NB4 (cell line): Measurements from ENCODE around the gene PWWP2A.

Experiments used
- DNase-seq: peaks from one replicate; pipeline ENCODE4 v3.0.0; 2010; ENCODE audit warnings: low read depth
- H3K4me3 ChIP-seq: one replicate; pipeline ENCODE4 v1.5.1; 2011; ENCODE audit warnings: mild to moderate bottlenecking, low read depth, low read length, moderate library complexity
- CTCF ChIP-seq: IDR thresholded peaks from one replicate; pipeline ENCODE4 v1.5.1; 2012; ENCODE audit warnings: low read depth, low read length
- MAX ChIP-seq: IDR thresholded peaks from 2 replicates; pipeline ENCODE4 v1.6.1; 2011; ENCODE audit warnings: low read depth, low read length
- MYC ChIP-seq: IDR thresholded peaks from 2 replicates; pipeline ENCODE4 v1.6.1; 2011; ENCODE audit warnings: low read depth, low read length
- POLR2A ChIP-seq: IDR thresholded peaks from 2 replicates; pipeline ENCODE4 v1.6.1; 2011; ENCODE audit warnings: mild to moderate bottlenecking; ENCODE audit not compliant: insufficient read length; ENCODE audit errors: extremely low read depth

The PWWP2A gene

GRCh38 chr5:160118349-160119141, 705 bp downstream of the PWWP2A start:
- DNase-seq, result peak; percentile 64
- H3K4me3 ChIP-seq, result peak overlapping the region; percentile 81
- TF ChIP-seq MAX (no peak), CTCF (no peak), POLR2A (no peak), MYC (no peak)

- TF ChIP-seq CTCF (no peak), POLR2A (no peak), MAX (no peak), MYC (no peak)
- no peak overlapping the region for H3K4me3 ChIP-seq
- no peak for DNase-seq
These were observed 2.3 kb downstream of the PWWP2A start for GRCh38 chr5:160116991-160117390.

GRCh38 chr5:160108124-160108523, 11.1 kb downstream of the PWWP2A start:
- DNase-seq, result no peak
- H3K4me3 ChIP-seq, result no peak overlapping the region
- TF ChIP-seq MYC (no peak), POLR2A (no peak)

- peak overlapping the region; percentile 19 for H3K4me3 ChIP-seq
- peak; percentile 84 for DNase-seq
- TF ChIP-seq CTCF (no peak), POLR2A (no peak), MAX (no peak), MYC (no peak)
These were observed 13.4 kb downstream of the PWWP2A start for GRCh38 chr5:160105686-160106360.

- TF ChIP-seq MAX (no peak), POLR2A (no peak), CTCF (no peak), MYC (no peak)
- peak; percentile 36 for DNase-seq
- no peak overlapping the region for H3K4me3 ChIP-seq
These were observed 21.3 kb downstream of the PWWP2A start for GRCh38 chr5:160097991-160098390.

GRCh38 chr5:160096178-160096577, 23.1 kb downstream of the PWWP2A start:
- DNase-seq, result no peak
- no peak overlapping the region for H3K4me3 ChIP-seq
- TF ChIP-seq MAX, result no peak
- TF ChIP-seq POLR2A, result no peak
- no peak for TF ChIP-seq CTCF
- no peak for TF ChIP-seq MYC
